CD4-positive, alpha-beta T cell treated with Interleukin-1 beta for 1 hour (primary cell): ENCODE data around the gene FAM3A.
"Not testable (repeated sequence)": the region's sequence is repeated elsewhere in the genome, so short reads cannot be mapped to it uniquely, and the experiment has no call there.

Experiments
- DNase-seq, 2 donors: peaks; one replicate each; pipeline ENCODE4 v3.0.0-alpha.2; 2020 to 2022

The FAM3A gene

GRCh38 chrX:154501423-154501822 is 14.6 kb downstream of the FAM3A start:
- DNase-seq, result not testable (repeated sequence)

GRCh38 chrX:154496591-154497137 is 19.4 kb downstream of the FAM3A start:
- DNase-seq, result not testable (repeated sequence)

GRCh38 chrX:154495472-154495922 is 20.5 kb downstream of the FAM3A start:
- DNase-seq, result no peak

GRCh38 chrX:154494715-154495114 is 21.3 kb downstream of the FAM3A start:
- DNase-seq, result no peak

- DNase-seq, result peak; percentile 93 to 96
Measured at GRCh38 chrX:154490414-154491083, 25.5 kb downstream of the FAM3A start, which contains the start of gene SLC10A3. SLC10A3 (minus strand) TSS chrX:154490629; CDS start chrX:154488940, 1,689 bp downstream.

GRCh38 chrX:154490021-154490413 is 26.0 kb downstream of the FAM3A start:
- DNase-seq, result no peak

- DNase-seq, result no peak
Measured at GRCh38 chrX:154489182-154489581, 26.9 kb downstream of the FAM3A start.

GRCh38 chrX:154488336-154489075 is 27.5 kb downstream of the FAM3A start:
- DNase-seq, result no peak

GRCh38 chrX:154487518-154488290 is 28.3 kb downstream of the FAM3A start:
- DNase-seq, result no peak

GRCh38 chrX:154486396-154487207 is 29.4 kb downstream of the FAM3A start, which contains the start of gene UBL4A:
UBL4A (minus strand) TSS chrX:154486615; CDS start chrX:154486584, 31 bp downstream.
- DNase-seq, result peak; percentile 61 to 65

- DNase-seq, result peak in 1 of 2 donors; percentile 38
Measured at GRCh38 chrX:154486052-154486395, 30.0 kb downstream of the FAM3A start.

GRCh38 chrX:154485150-154486051 is 30.6 kb downstream of the FAM3A start:
- no peak for DNase-seq

GRCh38 chrX:154484255-154485149 is 31.5 kb downstream of the FAM3A start:
- DNase-seq, result peak in 1 of 2 donors; percentile 41

GRCh38 chrX:154483325-154483724 is 32.7 kb downstream of the FAM3A start:
- no peak for DNase-seq

GRCh38 chrX:154482786-154483185 is 33.2 kb downstream of the FAM3A start:
- DNase-seq, result no peak

GRCh38 chrX:154481911-154482601 is 34.0 kb downstream of the FAM3A start:
- DNase-seq, result no peak

GRCh38 chrX:154481195-154481594 is 34.8 kb downstream of the FAM3A start:
- DNase-seq, result no peak

GRCh38 chrX:154478728-154479622 is 37.1 kb downstream of the FAM3A start, which contains the start of gene LAGE3:
LAGE3 (minus strand) TSS chrX:154479281; CDS start chrX:154478915, 366 bp downstream.
- DNase-seq, result peak; percentile 92 to 94
